ENCODE data around the gene DYNC2I2. TPM values are rescaled to one million over a fixed set of nuclear protein-coding genes. Genes with fewer than 3 reads are reported as not detected.

DYNC2I2 gene
- total RNA-seq, 1 experiment from 2014 or later: 58.6 TPM

DNA sequence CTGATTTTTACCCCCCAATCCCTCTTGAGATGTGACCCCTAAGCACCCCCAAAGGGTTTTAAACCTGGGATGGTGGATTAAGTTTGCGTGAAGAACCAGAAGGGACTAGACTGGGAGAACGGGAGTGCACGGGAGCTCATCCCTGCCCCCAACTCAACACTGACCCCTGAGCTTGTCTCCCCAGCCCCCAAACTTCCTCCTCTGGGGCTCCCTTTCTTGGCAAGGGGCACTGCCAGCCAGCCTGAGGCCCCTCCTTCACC, 27.3 kb upstream of the DYNC2I2 start:
- H3K23ac ChIP-seq (ENCODE audit: insufficient read length, low read depth, low read length): no peak overlapping the region
- no peak overlapping the region for H2AK5ac ChIP-seq (ENCODE audit: insufficient read length, low read length)
- peaks cover 33% of the 10 kb centered on the region for H3K79me2 ChIP-seq (ENCODE audit: insufficient read depth, low read length)
- H2BK120ac ChIP-seq (ENCODE audit: low read depth, low read length, poor library complexity, severe bottlenecking): no peak overlapping the region
- H4K20me1 ChIP-seq (ENCODE audit: control insufficient read depth, insufficient read depth, insufficient read length): no peaks in the 10 kb centered on the region
- peaks cover 42 to 44% of the 10 kb centered on the region in 2 experiments for H3K4me1 Mint-ChIP-seq
- H3K4me3 Mint-ChIP-seq: peak overlapping the region; percentile 95 to 100
- H3K9me3 Mint-ChIP-seq: peaks cover 6 to 13% of the 10 kb centered on the region in 2 experiments
- H3K27ac ChIP-seq (ENCODE audit: insufficient read length, low read depth, low read length): peak overlapping the region; percentile 93
- H3K14ac ChIP-seq (ENCODE audit: insufficient read depth, low read length): peak overlapping the region; percentile 79; the same call in 1 of the 2 replicates
- H2BK15ac ChIP-seq (ENCODE audit: low read depth, low read length): no peak overlapping the region
- peak overlapping the region; percentile 92 for H3K9ac ChIP-seq (ENCODE audit: extremely low read depth, insufficient read length, low read length)
- peak overlapping the region; percentile 73 for H3K4me2 ChIP-seq (ENCODE audit: insufficient read depth, insufficient read length, low read length)
- H3K27me3 ChIP-seq (ENCODE audit: insufficient read depth, low read length): no peaks in the 10 kb centered on the region
- H4K91ac ChIP-seq (ENCODE audit: insufficient read length, low read depth, low read length): no peak overlapping the region
- H3K27ac Mint-ChIP-seq: peak overlapping the region; percentile 99
- peak overlapping the region; percentile 9 for H2BK5ac ChIP-seq (ENCODE audit: insufficient read length, low read length)
- no peak for DNase-seq
- WGBS (ENCODE audit: extremely low coverage, insufficient read length, low lambda C conversion rate): no CpG with 5 or more reads among the region's 3 CpGs
- H3K27me3 Mint-ChIP-seq (ENCODE audit: low read depth): no peaks in the 10 kb centered on the region
- peaks cover 28 to 40% (median 40%) of the 10 kb centered on the region in 3 experiments for H3K36me3 Mint-ChIP-seq (ENCODE audit: insufficient read depth in 1 of 3, low read depth in 3 of 3)
- H2BK20ac ChIP-seq (ENCODE audit: low read depth, low read length, poor library complexity, severe bottlenecking): no peak overlapping the region
- peaks cover 13% of the 10 kb centered on the region for H3K23me2 ChIP-seq (ENCODE audit: insufficient read length, low read depth, low read length, poor library complexity, severe bottlenecking)
- H3K79me1 ChIP-seq (ENCODE audit: insufficient read depth, low read depth, low read length, poor library complexity, severe bottlenecking): no peaks in the 10 kb centered on the region
- TF ChIP-seq, protein P1, sequence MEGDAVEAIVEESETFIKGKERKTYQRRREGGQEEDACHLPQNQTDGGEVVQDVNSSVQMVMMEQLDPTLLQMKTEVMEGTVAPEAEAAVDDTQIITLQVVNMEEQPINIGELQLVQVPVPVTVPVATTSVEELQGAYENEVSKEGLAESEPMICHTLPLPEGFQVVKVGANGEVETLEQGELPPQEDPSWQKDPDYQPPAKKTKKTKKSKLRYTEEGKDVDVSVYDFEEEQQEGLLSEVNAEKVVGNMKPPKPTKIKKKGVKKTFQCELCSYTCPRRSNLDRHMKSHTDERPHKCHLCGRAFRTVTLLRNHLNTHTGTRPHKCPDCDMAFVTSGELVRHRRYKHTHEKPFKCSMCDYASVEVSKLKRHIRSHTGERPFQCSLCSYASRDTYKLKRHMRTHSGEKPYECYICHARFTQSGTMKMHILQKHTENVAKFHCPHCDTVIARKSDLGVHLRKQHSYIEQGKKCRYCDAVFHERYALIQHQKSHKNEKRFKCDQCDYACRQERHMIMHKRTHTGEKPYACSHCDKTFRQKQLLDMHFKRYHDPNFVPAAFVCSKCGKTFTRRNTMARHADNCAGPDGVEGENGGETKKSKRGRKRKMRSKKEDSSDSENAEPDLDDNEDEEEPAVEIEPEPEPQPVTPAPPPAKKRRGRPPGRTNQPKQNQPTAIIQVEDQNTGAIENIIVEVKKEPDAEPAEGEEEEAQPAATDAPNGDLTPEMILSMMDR (conservative IDR thresholded peaks at IDR 0.05): no peak
- no peaks in the 10 kb centered on the region for H3K9me3 ChIP-seq (ENCODE audit: control insufficient read depth, low read depth, low read length)
- H3K18ac ChIP-seq (ENCODE audit: insufficient read length, low read depth, low read length): peak overlapping the region; percentile 49
- H3K4me1 ChIP-seq (ENCODE audit: insufficient read depth, low read length): peaks cover 4% of the 10 kb centered on the region; the same call in 1 of the 2 replicates
- H4K8ac ChIP-seq (replicated peaks; ENCODE audit: insufficient read length, low read depth, low read length): no peak overlapping the region
- H2AFZ ChIP-seq (ENCODE audit: low read length): no peak overlapping the region
- no peak overlapping the region for H3T11ph ChIP-seq (ENCODE audit: low read length)
- no peak overlapping the region for H2BK12ac ChIP-seq (ENCODE audit: insufficient read length, low read depth, low read length)
- H3K56ac ChIP-seq (ENCODE audit: insufficient read length, low read depth, low read length): no peak overlapping the region
- H4K5ac ChIP-seq (ENCODE audit: insufficient read length, low read depth, low read length): no peak overlapping the region
- no peak overlapping the region for H3K4ac ChIP-seq (ENCODE audit: low read depth, low read length)
